Stimulated activated CD4-positive, alpha-beta T cell treated with anti-CD3 and anti-CD28 coated beads, TNF-alpha, amount 100 ng/mL, for 4 hours (primary cell): ENCODE results near the gene E2F1.
"Not testable (repeated sequence)": the region's sequence is repeated elsewhere in the genome, so short reads cannot be mapped to it uniquely, and the experiment has no call there.

Experiments used
- DNase-seq, 3 experiments: peaks; one replicate each; pipeline ENCODE4 v3.0.0-alpha.2; 2020; ENCODE audit warnings: low read depth in 3 of 3

Gene E2F1

DNA sequence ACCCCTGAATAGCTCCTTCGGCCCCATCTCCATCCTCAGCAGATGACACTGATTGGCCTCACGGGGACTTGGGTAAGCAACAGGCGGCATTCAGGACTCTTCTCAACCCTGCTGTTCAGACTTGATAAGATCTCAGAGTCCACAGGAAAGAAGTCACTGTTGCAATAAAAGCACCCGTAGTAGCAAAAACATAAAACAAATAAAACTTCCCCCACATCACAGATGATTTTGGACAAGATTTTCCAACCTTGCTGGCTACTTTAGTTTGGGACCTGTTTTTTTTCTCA lies 41.2 kb downstream of the E2F1 start:
- DNase-seq: no peak

DNA sequence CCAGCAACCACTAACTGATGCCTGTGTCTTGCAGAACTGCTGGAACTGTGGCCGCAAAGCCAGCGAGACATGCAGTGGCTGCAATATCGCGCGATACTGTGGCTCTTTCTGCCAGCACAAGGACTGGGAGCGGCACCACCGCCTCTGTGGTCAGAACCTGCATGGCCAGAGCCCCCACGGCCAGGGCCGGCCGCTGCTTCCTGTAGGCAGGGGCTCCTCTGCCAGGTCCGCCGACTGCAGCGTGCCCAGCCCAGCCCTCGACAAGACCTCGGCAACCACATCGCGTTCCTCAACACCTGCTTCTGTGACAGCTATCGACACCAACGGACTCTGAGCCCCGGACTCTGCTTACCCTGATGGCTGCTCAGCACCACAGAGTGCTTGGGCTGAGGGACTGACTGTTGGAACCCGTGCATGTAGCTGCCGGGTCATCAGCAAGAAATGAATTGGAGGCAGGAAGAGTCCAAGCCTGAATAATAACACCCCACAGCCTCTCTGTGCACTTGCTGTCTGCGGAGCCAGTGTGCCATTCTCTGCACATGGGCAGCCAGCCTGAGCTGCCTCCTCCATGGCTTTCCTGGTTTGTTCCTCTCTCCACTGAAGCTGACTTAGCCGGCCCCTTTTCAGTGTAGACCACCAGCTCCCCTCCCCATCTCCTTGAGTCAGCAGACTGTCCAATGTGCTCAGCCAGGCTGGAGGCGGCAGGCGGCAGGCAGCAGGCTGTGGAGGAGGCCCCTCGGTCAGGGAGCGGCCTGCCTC lies 41.7 kb downstream of the E2F1 start:
- DNase-seq: no peak

GRCh38 chr20:33640287-33640686 lies 45.9 kb downstream of the E2F1 start:
- DNase-seq: no peak

DNA sequence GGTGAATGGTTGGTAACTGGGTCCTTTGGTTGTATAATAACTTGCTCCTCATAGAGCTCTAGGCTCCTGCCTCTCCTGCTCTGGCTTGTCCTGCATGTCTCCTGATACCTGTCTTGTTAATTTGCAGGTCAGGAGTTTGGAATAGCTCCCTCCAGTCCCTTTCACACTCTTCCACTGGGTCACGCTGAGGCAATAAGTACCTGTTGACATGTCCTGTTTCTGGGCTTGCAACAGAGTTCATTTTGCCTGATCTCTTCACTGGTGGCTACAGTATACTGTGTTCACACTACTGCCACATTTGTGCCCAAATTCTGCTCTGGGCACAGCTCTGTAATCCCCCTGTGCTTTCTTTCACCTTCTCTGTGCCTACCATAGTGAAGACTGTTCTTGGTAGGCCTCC lies 49.4 kb downstream of the E2F1 start:
- no peak for DNase-seq

- no peak for DNase-seq
These were observed 50.8 kb downstream of the E2F1 start for GRCh38 chr20:33635341-33635740.

DNA sequence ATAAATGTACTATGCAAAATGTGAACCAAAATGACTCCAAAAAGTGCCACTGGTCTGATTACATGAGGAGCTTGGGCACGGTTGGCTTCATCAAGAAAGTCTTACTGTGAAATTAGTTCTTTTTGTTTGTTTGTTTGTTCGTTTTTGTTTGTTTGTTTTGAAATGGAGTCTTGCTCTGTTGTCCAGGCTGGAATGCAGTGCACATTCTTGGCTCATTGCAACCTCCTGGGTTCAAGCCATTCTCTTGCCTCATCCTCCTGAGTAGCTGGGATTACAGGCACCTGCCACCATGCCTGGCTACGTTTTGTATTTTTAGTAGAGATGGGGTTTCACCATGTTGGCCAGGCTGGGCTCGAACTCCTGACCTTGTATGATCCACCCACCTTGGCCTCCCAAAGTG lies 54.3 kb downstream of the E2F1 start:
- not testable (repeated sequence) for DNase-seq

DNA sequence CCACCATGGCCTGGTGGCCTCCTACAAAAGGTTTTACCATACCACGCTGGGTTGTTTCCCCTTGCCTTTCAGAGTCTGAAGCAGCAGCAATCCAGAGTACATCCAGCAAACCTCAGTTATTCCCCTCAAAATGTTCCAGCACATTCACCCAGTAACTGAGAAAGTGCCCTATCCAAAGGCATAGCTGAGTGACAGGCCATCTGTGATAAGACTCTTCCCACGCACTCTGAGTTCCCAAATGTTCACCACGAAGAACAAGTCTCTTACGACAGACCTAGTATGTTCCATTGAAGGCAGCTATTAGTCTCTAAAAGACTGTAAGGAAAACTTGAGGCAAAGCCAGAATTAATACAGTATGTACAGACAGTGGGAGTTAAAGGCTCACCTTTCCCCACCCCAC lies 55.7 kb downstream of the E2F1 start:
- DNase-seq: no peak

- DNase-seq: no peak
These were observed 56.2 kb downstream of the E2F1 start for GRCh38 chr20:33629979-33630378.

- no peak for DNase-seq
These were observed 56.7 kb downstream of the E2F1 start for GRCh38 chr20:33629533-33629932.

DNA sequence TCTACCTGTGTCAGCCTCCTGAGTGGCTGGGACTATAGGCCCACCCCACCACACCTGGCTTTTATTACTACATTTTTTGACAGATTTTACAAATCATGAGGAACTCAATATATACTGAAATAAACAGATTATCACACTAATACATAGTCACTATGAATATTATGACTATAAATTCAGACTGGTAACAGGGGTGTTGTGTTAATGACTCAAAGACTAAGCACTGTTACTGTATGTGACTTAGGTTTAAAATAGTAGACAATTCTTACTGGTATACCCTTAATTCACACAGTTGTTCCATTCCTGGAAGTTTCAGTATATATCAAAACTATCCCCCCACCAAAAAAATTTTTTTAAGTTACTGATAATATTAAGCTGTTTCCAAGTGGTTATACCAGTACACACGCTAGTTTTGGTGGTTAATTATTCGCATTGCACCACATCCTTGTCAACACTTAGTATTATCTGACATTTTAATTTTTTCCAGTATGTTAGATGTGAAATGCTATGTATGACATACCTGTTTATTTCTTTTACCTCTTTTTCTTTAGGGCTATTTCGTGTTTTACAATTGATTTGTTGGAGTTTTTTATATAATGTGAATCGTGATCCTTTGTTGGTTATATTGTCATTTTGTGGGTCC lies 58.5 kb downstream of the E2F1 start:
- DNase-seq: no peak

DNA sequence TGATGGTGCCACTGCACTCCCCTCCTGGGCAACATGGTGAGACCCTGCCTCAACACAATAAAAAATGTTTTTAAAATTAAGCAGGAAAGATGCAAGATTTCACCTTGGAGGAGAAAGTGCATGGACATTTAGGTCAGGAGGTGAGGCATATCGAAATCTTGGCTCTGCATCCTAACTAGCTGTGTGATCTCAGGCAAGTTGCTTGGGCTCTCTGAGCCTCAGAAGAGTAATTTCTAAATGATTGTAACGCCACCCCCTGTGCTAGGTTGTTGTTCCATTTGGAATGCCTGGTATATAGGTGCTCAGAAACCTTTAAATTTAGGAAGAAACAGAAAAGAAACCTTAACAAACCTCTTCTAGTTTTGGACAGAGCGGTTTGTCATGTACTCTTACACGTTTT lies 60.0 kb downstream of the E2F1 start:
- no peak for DNase-seq
